ENCODE measurements around the gene PPIA.
"Not testable (repeated sequence)": the region's sequence is repeated elsewhere in the genome, so short reads cannot be mapped to it uniquely, and the experiment has no call there.

Gene PPIA

DNA sequence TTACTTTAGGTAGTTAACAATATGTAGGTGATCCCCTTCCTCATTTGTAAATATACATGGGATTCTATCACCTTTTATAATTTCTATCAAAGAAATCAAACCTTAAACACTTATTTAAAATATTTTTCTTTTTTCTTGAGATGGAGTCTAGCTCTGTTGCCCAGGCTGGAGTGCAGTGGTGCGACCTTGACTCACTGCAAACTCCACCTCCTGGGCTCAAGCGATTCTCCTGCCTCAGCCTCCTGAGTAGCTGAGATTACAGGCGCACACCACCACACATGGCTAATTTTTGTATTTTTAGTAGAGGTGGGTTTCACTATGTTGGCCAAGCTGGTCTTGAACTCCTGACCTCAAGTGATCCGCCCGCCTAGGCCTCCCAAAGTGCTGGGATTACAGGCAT lies 47.0 kb downstream of the PPIA start:
- DNase-seq: not testable (repeated sequence)

DNA sequence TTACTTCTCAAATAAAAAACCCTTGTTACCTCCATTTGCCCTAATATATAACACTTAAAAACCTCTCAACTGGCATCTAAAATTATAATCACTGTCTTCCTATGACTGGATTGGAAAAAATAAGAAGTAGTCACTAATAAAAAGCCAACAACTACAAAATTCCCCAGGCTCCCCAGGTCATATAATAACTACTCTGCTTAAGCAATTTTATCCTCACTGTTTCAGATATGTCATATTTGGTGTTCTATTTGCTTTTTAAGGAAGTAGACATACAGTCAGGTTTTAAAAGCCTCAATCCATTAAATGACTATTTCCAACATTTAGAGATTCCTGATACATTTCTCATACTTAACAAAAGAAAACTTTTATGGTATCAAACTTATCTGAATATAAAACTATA lies 49.0 kb downstream of the PPIA start:
- DNase-seq: no peak

DNA sequence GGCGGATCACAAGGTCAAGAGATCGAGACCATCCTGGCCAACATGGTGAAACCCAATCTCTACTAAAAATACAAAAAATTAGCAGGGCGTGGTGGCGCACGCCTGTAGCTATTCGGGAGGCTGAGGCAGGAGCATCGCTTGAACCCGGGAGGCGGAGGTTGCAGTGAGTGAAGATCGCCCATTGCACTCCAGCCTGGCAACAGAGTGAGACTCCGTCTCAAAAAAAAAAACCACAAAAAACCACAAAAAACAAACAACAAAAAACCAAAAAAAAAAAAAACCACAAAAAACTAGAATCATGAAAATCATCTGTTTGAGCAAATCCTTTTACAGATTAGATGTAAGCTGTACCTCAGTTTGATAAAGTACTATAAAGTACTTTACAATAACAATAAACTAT lies 49.9 kb downstream of the PPIA start:
- DNase-seq: not testable (repeated sequence)

DNA sequence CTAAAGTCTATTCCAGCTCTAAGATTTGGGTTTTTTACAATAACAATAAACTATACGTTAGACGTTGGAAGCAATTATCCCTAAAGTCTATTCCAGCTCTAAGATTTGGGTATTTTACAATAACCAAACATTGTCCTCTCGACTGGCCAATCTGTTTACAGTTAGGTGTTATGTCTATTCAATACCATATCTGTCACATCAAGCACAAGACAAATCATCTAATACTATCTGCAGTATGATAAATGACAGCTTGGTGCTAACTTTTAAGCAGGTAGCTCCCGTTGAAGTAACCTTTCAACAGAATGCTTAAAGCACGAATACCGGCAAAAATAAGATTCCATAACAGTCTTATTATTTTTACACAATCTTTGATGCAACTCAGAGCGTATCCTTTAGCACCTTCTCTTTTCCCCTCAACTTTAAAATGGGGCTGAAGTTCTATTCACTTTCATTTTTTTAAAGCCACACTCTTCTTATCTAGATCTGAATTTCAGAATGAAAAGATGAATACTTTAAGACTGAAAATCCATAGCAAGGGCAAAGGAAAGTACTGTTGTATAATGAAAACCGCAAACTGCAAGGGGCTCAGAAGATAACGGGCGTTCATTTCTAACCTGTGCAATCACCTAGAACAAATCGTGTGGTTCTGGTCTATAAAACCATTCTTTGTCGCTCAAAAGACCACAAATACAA lies 50.5 kb downstream of the PPIA start:
- DNase-seq: no peak

DNA sequence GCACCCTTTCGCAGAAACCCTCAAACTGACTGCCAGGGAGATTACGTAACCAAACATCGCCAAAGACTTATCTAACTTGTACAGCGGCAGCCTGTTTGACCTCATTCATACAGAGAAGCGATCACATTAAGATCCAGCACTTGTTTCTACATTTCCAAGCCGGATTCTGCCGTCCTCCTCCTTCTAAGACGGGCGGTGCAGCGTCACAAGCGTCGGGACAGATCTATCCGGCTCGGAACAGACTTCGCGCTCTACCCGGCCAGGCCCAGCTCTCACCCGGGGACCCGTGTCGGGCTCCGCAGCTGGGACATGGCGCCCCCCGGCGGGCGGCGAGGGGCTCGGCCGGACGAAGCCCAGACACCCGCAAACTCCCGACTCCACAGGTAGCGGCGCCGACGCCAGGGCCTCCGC lies 51.0 kb downstream of the PPIA start:
- DNase-seq: peak; percentile 77

DNA sequence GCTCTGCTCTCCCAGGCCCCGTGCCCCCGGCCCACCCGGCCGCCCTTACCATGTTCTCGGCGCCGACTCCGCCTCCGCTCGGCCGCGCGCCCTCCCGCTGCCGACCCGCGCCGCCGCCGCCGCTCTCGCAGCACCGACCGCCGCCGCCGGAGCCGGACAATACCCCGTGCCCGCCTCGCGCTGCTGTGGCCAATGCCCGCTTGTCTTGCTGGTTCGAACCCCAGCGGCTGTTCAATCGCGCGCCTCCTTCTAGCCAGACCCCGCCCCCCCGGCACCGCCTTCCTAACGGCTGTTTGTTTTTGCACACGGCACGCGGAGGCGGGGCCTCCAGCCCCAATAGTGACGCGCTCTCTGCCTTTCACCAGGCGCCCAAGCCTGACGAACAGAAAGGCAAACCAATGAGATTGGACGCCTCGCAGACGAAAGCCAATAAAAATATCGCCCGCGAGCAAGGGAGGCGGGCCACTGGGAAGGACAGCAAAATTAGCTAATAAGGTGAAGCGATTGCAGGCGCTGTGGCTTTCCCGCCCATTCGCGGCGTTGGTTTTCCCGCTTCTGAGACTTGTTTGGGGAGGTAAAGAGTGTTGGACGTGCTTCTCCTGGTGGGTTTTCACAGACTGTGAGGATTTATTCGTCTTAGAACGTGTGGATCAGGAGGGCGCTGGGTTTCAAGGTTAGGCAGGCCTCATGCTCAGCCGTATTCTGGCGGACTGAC lies 51.6 kb downstream of the PPIA start, which contains the start of gene H2AZ2:
Gene H2AZ2, minus strand, starts transcription at position 168 of the 715 bp plus-strand sequence. Its CDS starts 116 bp downstream, at position 52.
- peak; percentile 100 for DNase-seq

DNA sequence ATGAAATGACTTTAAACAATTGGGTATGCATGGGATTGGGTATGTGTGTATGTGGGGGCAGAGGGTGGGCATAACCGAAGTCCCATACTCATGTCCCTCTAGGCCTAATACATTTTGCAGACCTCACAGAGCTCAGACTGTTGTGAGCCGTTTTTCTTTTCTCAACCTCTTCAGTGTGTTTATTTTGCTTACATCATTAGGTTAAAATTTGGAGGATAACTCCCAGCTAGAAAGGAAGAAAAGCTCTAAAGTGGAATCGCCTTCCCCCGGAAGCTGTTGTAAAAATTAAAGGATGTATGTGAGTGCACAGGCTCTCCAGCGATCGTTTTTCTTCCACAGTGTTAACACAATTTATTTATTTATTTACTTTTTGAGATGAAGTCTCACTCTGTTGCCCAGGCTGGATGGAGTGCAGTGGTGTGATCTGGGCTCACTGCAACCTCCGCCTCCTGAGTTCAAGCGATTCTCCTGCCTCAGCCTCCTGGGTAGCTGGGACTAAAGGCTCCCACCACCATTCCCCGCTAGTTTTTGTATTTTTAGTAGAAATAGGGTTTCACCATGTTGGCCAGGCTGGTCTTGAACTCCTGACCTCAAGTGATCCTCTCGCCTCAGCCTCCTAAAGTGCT lies 52.9 kb downstream of the PPIA start:
- DNase-seq: no peak

DNA sequence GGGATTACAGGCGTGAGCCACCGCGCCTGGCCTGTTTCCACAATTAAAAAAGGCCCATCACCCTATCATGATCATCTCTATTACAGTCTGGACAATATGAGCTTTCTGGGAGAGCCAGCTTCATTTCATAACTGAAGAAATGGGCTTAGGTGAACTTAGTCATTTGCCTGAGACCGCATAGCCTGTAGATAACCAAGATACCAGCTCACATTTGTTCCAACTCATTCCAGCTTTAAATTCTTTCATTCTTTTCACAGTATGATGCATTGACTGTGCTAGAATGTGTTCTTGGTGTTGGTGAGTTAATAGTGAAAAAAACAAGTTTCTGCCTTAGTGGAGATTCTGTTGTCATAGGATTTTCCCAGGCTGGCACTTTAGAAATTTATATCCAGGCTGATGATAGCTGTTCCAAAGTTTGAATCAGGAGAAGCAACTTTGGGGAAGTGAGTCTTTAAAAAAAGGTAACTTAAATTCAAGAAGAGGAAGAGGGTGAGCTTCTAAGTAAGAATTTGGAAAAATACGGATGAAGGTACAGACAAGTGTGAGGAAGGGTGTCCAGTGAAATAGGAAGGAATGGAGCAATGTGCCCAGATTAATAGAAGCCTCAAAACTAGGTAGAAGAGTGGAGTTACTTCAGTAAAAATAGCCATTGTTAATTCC lies 53.5 kb downstream of the PPIA start:
- DNase-seq: no peak

DNA sequence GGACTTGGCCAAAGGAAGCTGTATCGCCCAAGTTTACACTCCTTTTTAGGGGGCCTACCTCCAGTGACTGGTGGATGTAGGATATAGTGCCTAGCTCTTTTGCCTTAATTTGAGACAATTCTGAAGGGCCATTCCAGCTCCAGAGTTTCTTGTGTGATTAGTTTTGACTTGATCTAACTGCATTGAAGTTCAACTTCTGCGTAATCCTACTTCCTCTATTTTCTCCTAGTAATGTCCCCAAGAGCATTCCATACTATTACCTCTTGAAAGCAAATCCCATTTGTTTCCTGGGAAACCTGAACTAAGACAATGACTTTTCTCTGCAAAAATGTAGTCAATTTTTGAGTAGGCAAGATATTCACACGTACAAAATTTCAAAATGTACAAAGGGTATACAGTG lies 56.1 kb downstream of the PPIA start:
- DNase-seq: no peak

Data from activated T-cell treated with anti-CD3 and anti-CD28 coated beads for 4 hours (primary cell).